A673 (cell line): ENCODE measurements around the gene EFNA5. TPM values are rescaled to one million over a fixed set of nuclear protein-coding genes. Genes with fewer than 3 reads are reported as not detected.

ENCODE experiments used
- BruUV-seq: library from RNA; stranded (reverse); fragments of 400-500 nt; replicated peaks from 2 replicates; lab custom pipeline; 2021; lab: Mats Ljungman, UMichigan
- CTCF ChIA-PET: fragments of 300-600 bp; sonication (Branson Sonifier 250); formaldehyde crosslinking; loops from one replicate; lab custom pipeline; 2022; ENCODE audit warnings: antibody characterized with exemption; lab: Charles Lee
- POLR2A ChIA-PET: fragments of 300-600 bp; sonication (Branson Sonifier 250); formaldehyde crosslinking; loops from one replicate; lab custom pipeline; 2022; ENCODE audit warnings: antibody characterized with exemption; ENCODE audit not compliant: low non-redundant PET; lab: Charles Lee
- DNase-seq: peaks from one replicate; pipeline ENCODE4 v3.0.0-alpha.2; 2015; ENCODE audit warnings: low spot score
- H3K27ac ChIP-seq: fragments of 200-600 bp; sonication (generic); 2 replicates; pipeline ENCODE4 v1.5.1; 2016; ENCODE audit warnings: mixed run types, low read depth, mild to moderate bottlenecking, mixed read lengths, antibody characterized with exemption, low read length; ENCODE audit not compliant: poor library complexity, severe bottlenecking
- H3K27me3 ChIP-seq: fragments of 200-600 bp; sonication (generic); replicated peaks from 2 replicates; pipeline ENCODE4 v1.6.1; 2017; ENCODE audit warnings: mixed run types, low read depth, mild to moderate bottlenecking, mixed read lengths, antibody characterized with exemption, low read length; ENCODE audit not compliant: insufficient read depth, poor library complexity
- H3K36me3 ChIP-seq: fragments of 200-600 bp; sonication (generic); 2 replicates; pipeline ENCODE4 v1.6.1; 2016; ENCODE audit warnings: mixed run types, mild to moderate bottlenecking, mixed read lengths, antibody characterized with exemption, low read length; ENCODE audit not compliant: insufficient read depth, poor library complexity, severe bottlenecking
- H3K4me1 ChIP-seq: fragments of 200-600 bp; sonication (generic); 2 replicates; pipeline ENCODE4 v1.6.1; 2017; ENCODE audit warnings: mixed run types, mild to moderate bottlenecking, mixed read lengths, antibody characterized with exemption, low read length; ENCODE audit not compliant: insufficient read depth, poor library complexity, severe bottlenecking
- H3K4me3 ChIP-seq: fragments of 200-600 bp; sonication (generic); 2 replicates; pipeline ENCODE4 v1.5.1; 2016; ENCODE audit warnings: low read depth, mixed run types, mild to moderate bottlenecking, mixed read lengths, low read length; ENCODE audit not compliant: poor library complexity, severe bottlenecking
- H3K9me3 ChIP-seq: fragments of 200-600 bp; sonication (generic); 2 replicates; pipeline ENCODE4 v1.6.1; 2016; ENCODE audit warnings: mixed run types, low read depth, mild to moderate bottlenecking, mixed read lengths, antibody characterized with exemption, low read length; ENCODE audit not compliant: poor library complexity, severe bottlenecking
- CTCF ChIP-seq: fragments of 300-800, 200-600 bp; sonication (generic); conservative IDR thresholded peaks from 2 replicates; pipeline ENCODE4 v1.5.1; 2017; ENCODE audit warnings: low read depth, mild to moderate bottlenecking, antibody characterized with exemption, low read length, moderate library complexity, mixed read lengths
- EZH2 ChIP-seq: fragments of 200-600 bp; sonication (generic); IDR thresholded peaks from 2 replicates; pipeline ENCODE4 v1.6.1; 2017; ENCODE audit warnings: borderline replicate concordance, low read depth, mild to moderate bottlenecking, mixed read lengths, antibody characterized with exemption, low read length; ENCODE audit not compliant: poor library complexity, severe bottlenecking
- intact Hi-C: fragments of 100-400 bp; cut with micrococcal nuclease; formaldehyde crosslinking; loops from one replicate; pipeline ENCODE4 v1.10.0; 2022; ENCODE audit not compliant: unreplicated experiment
- total RNA-seq: library from RNA; stranded (reverse); gene quantifications from 2 replicates; pipeline ENCODE4 v1.2.3, GENCODE V29; 2021

Gene EFNA5
- total RNA-seq, 1 experiment from 2014 or later: 16.7 TPM

- BruUV-seq: no TSS peak
- POLR2A ChIA-PET: interaction anchor here (0.6 kb wide), 1 partner anchor 296 kb away, joined by 3 read pairs; no protein-coding TSS in a partner anchor
Measured at GRCh38 chr5:107542831-107543231, 127.9 kb downstream of the EFNA5 start.

GRCh38 chr5:107542428-107542827 lies 128.3 kb downstream of the EFNA5 start:
- BruUV-seq: no TSS peak

More at GRCh38 chr5:107542831-107543231, 127.9 kb downstream of the EFNA5 start:
- Histone ChIP-seq H3K27me3 (no peaks in the 10 kb centered on the region), H3K4me1 (peaks cover 13% of the 10 kb centered on the region), H3K9me3 (no peaks in the 10 kb centered on the region), H3K27ac (no peak overlapping the region), H3K4me3 (no peak overlapping the region), H3K36me3 (no peaks in the 10 kb centered on the region)
- peak; percentile 29 for DNase-seq
- TF ChIP-seq CTCF: no peak
- no peak for TF ChIP-seq EZH2
- CTCF ChIA-PET: no interaction called here
- intact Hi-C loops: no loop called here

GRCh38 chr5:107541400-107541799 lies 129.3 kb downstream of the EFNA5 start:
- intact Hi-C loops: no loop called here
- H3K9me3 ChIP-seq: no peaks in the 10 kb centered on the region
- H3K27me3 ChIP-seq: no peaks in the 10 kb centered on the region
- TF ChIP-seq CTCF: no peak
- TF ChIP-seq EZH2: no peak
- no peaks in the 10 kb centered on the region for H3K36me3 ChIP-seq
- ChIA-PET POLR2A (no interaction called here), CTCF (no interaction called here)
- no peak overlapping the region for H3K4me3 ChIP-seq
- DNase-seq: no peak
- H3K27ac ChIP-seq: no peak overlapping the region
- peaks cover 13% of the 10 kb centered on the region for H3K4me1 ChIP-seq
- no TSS peak for BruUV-seq

More at GRCh38 chr5:107542428-107542827, 128.3 kb downstream of the EFNA5 start:
- Histone ChIP-seq H3K4me3 (no peak overlapping the region), H3K9me3 (no peaks in the 10 kb centered on the region), H3K27ac (no peak overlapping the region), H3K36me3 (no peaks in the 10 kb centered on the region), H3K27me3 (no peaks in the 10 kb centered on the region), H3K4me1 (peaks cover 13% of the 10 kb centered on the region)
- intact Hi-C loops: no loop called here
- CTCF ChIA-PET: no interaction called here
- TF ChIP-seq EZH2 (no peak), CTCF (no peak)
- POLR2A ChIA-PET: no interaction called here
- DNase-seq: peak; percentile 71
